Transverse colon (tissue), 4 donors: Measurements from ENCODE around the gene KRT72.

ENCODE experiments used
- EP300 ChIP-seq: sonication (generic); formaldehyde crosslinking; IDR thresholded peaks from one replicate; pipeline ENCODE4 v1.6.1; 2017; ENCODE audit warnings: antibody characterized with exemption, low read depth
- POLR2A ChIP-seq: fragments of 450-650 bp; IDR thresholded peaks from one replicate; pipeline ENCODE4 v1.6.1; 2016; ENCODE audit warnings: antibody characterized with exemption, mild to moderate bottlenecking, moderate library complexity
- POLR2AphosphoS5 ChIP-seq, 3 donors: sonication (generic); formaldehyde crosslinking; IDR thresholded peaks; one replicate each; pipeline ENCODE4 v1.6.1; 2016; ENCODE audit warnings: antibody characterized with exemption in 3 of 3
- TF ChIP-seq, protein P1 (sequence below), 5 experiments: fragments of 200-600 bp in 3 of 5; fragments of 450-650 bp in 2 of 5; sonication (generic) in 3 of 5; IDR thresholded peaks; 1 replicate in 2 of 5; 2 replicates in 3 of 5; pipeline ENCODE4 v1.5.1; 2016 to 2017; ENCODE audit warnings: antibody characterized with exemption in 5 of 5, inconsistent platforms in 3 of 5, mild to moderate bottlenecking in 2 of 5, moderate library complexity in 1 of 5

GRCh38 chr12:52542785-52543318, 58.4 kb downstream of the KRT72 start:
- TF ChIP-seq, protein P1, sequence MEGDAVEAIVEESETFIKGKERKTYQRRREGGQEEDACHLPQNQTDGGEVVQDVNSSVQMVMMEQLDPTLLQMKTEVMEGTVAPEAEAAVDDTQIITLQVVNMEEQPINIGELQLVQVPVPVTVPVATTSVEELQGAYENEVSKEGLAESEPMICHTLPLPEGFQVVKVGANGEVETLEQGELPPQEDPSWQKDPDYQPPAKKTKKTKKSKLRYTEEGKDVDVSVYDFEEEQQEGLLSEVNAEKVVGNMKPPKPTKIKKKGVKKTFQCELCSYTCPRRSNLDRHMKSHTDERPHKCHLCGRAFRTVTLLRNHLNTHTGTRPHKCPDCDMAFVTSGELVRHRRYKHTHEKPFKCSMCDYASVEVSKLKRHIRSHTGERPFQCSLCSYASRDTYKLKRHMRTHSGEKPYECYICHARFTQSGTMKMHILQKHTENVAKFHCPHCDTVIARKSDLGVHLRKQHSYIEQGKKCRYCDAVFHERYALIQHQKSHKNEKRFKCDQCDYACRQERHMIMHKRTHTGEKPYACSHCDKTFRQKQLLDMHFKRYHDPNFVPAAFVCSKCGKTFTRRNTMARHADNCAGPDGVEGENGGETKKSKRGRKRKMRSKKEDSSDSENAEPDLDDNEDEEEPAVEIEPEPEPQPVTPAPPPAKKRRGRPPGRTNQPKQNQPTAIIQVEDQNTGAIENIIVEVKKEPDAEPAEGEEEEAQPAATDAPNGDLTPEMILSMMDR (IDR thresholded peaks at IDR 0.05), result no peak
- no peak for TF ChIP-seq POLR2AphosphoS5 (IDR thresholded peaks at IDR 0.05)
- no peak for TF ChIP-seq POLR2A
- no peak for TF ChIP-seq EP300
